Activated effector memory CD4-positive, alpha-beta T cell treated with anti-CD3 and anti-CD28 coated beads, Interleukin-2, amount 50 U/mL, for 16 hours (primary cell): ENCODE results near the gene AQP1.
A peak's percentile ranks its signal among the peaks of the same experiment; 100 is the strongest.

ENCODE experiments used
- DNase-seq: peaks from one replicate; pipeline ENCODE4 v3.0.0-alpha.2; 2020

The AQP1 gene

DNA sequence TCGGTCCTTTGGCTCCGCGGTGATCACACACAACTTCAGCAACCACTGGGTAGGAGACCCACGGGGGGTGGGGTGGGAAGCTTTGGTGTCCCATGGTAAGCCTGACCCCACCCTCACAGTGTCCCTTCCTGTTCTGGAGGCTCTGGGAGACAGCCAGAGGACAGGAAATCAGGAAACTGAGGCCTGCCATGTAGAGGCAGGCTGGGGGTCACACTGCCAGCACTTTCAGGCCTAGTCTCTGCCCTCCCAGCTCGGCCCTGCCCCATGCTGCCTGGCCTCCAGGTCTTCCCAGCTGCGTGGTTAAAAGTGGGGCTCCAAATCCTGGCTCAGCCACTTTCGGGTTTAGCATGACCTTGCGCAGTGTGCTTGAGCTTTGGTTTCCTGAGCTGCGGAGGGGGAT, 10.9 kb downstream of the AQP1 start:
- peak; percentile 51 for DNase-seq

DNA sequence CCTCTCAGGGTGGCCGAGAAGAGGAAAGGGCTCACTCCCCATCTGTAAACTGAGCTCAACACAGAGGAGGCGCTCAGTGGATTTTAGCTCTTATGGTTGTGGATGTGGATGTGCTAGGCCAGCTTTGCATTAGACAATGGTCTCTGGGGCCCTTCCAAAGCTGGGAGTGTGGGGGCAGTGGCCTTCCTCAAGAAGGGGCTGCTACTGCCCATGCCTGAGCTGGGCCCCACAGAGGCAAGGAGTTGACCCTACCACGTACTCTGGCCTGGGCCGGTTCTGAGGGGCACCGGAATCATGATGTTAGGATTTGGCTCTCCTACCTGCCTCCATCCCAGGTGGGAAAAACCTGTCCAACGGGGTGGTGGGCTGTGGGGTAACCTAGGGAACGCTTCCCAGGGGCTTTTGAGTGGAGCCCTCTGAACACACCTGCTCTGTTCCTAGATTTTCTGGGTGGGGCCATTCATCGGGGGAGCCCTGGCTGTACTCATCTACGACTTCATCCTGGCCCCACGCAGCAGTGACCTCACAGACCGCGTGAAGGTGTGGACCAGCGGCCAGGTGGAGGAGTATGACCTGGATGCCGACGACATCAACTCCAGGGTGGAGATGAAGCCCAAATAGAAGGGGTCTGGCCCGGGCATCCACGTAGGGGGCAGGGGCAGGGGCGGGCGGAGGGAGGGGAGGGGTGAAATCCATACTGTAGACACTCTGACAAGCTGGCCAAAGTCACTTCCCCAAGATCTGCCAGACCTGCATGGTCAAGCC, 11.5 kb downstream of the AQP1 start:
- peak; percentile 46 for DNase-seq

DNA sequence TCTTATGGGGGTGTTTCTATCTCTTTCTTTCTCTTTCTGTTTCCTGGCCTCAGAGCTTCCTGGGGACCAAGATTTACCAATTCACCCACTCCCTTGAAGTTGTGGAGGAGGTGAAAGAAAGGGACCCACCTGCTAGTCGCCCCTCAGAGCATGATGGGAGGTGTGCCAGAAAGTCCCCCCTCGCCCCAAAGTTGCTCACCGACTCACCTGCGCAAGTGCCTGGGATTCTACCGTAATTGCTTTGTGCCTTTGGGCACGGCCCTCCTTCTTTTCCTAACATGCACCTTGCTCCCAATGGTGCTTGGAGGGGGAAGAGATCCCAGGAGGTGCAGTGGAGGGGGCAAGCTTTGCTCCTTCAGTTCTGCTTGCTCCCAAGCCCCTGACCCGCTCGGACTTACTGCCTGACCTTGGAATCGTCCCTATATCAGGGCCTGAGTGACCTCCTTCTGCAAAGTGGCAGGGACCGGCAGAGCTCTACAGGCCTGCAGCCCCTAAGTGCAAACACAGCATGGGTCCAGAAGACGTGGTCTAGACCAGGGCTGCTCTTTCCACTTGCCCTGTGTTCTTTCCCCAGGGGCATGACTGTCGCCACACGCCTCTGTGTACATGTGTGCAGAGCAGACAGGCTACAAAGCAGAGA, 12.2 kb downstream of the AQP1 start:
- peak; percentile 36 for DNase-seq

DNA sequence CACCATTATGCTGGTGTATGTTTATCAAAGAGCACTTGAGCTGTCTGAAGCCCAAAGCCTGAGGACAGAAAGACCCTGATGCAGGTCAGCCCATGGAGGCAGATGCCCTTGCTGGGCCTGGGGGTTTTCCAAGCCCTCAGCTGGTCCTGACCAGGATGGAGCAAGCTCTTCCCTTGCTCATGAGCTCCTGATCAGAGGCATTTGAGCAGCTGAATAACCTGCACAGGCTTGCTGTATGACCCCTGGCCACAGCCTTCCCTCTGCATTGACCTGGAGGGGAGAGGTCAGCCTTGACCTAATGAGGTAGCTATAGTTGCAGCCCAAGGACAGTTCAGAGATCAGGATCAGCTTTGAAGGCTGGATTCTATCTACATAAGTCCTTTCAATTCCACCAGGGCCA, 13.0 kb downstream of the AQP1 start:
- peak; percentile 45 for DNase-seq

DNA sequence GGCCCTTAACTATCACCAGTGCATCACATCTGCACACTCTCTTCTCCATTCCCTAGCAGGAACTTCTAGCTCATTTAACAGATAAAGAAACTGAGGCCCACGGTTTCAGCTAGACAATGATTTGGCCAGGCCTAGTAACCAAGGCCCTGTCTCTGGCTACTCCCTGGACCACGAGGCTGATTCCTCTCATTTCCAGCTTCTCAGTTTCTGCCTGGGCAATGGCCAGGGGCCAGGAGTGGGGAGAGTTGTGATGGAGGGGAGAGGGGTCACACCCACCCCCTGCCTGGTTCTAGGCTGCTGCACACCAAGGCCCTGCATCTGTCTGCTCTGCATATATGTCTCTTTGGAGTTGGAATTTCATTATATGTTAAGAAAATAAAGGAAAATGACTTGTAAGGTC, 13.5 kb downstream of the AQP1 start:
- peak; percentile 19 for DNase-seq

DNA sequence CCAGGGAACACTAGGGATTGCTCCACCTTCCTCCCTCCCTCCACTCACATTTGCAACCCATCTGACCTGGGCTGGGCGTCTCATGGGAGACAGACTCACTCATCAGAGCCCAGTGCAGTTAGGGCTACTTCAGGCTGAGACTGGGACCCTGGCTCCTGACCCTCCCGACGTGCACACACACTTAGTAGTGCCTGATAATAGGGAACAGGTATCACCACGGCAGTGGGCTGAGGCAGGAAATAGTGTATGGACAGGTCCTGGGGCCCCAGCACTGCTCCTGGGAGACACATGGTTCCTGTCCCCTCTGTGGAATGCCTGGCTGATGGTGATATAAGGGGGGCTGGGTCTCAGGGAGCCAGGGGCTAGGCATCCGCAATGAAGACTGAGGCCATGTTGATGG, 14.3 kb downstream of the AQP1 start:
- peak; percentile 25 for DNase-seq

DNA sequence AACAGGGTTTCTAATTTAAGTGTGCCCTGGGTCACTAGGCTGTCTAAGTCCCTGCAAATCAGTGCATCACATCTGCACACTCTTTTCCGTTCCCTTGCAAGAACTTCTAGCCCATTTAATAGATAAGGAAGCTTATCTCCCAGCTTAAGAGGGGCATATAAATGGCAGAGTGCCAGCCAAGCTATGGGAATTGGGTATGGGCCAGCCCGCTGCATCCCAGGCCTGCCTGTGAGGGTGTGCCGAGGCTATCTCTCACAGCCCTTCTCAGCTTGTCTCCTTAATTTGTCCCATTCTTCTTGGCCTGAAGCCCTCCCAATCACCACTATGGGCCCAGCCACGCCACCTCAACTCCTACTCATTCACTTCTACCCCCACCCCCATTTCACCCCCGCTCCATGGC, 14.7 kb downstream of the AQP1 start:
- DNase-seq = peak; percentile 27

DNA sequence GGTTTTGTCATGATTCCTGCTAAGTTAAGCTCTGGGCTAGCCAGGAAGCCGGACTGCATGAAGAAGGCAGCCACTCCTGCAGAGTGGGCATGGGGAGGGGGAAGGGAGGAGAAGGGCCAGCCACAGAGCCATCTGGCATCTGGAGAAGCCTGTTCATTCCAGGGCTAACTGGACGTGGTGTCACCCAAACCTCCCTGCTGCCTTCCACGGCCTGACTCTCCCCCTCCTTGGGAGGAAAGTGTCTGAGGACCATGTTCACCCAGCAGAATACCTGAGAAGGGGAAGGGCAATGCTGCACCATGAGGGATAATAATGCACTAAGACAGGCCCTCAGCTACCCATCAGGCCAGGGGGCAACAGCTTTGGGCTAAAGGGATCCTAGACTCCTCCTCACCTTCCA, 15.4 kb downstream of the AQP1 start:
- DNase-seq = peak; percentile 28

DNA sequence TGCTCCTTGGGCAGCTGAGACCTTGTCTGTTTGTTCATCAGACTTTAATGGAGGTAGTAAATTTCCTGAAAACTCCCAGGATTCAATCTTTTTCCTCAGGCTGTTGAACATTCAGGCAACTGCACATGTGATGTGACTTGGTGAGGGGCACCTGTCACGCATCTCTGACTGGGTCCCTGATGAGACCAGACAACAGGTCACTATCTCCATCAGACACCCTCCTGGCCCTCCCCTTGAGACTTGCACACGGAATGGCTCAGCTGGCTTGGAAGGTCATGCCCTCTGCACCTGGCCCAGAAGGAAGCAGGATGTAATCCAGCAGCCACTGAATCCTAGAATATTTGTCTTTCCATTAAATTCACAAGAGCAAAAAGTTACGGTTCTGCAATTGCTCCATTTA, 15.9 kb downstream of the AQP1 start:
- peak; percentile 17 for DNase-seq

DNA sequence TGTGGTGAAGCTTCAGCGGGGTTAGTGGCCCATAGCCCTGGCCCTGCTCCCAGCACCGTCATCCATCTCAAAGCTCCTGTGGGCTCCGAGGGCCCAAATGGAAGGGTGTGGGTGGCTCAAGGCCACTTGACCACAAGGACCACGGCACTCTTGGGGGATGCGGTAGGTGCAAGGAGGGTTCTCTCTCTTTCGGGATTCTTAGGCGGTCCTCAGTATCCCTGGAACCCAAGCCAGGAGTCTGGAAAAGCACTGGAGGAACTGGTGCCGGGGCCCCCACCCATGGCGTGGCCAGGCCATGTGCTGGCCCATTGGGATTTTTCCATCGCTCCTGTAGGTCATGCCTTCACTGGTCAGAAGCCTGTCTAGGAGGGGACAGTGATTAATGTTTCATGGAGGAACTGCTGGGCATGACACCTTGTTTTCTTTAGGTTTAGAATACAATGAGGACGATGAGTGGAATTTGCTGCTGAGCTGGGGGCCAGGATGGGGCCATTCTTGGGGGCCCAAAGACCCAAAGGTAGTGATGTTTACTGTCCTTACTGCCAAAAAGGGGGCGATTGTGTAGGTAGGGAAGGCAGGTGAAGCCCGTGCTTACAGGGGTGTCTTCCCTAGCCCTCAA, 16.7 kb downstream of the AQP1 start:
- DNase-seq = peak; percentile 44

DNA sequence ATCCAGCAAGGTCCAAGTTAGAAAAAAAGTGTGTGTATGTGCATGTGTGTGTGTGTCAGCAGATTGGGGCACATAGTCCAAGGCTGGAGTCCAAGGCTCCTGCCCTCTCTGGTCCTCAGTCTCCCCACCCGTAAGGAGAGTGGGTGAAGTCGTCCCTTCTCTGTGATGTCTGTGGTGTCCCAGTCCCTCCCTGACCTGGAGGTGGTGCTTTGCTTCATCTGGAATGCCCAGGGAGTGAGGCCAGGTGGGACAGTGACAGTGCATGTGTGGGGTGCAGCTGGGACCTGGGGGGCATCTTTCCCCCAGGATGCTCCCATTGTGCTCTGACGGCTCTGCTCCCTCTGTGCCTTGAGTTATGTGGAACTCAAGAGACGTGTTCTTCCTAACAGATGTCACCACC, 18.0 kb downstream of the AQP1 start:
- DNase-seq = peak; percentile 34

DNA sequence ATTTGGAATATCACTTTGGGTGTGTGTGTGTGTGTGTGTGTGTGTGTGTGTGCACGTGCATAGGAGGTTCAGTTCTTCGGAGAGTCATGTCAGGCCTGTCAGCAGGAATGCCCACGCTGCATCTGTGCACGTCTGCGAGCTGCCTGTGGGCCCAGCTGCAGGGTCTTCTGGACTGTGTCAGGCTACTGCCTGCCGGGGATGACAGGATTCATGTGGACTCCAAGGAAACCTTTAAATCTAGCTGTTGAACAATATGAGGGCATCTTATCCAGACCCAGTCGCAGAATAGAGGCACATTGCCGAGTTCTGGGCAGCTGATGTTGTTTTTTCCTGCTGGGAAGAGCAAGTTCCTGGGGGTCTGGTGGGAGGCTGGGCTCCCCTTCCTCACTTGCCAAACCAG, 19.0 kb downstream of the AQP1 start:
- peak; percentile 39 for DNase-seq

DNA sequence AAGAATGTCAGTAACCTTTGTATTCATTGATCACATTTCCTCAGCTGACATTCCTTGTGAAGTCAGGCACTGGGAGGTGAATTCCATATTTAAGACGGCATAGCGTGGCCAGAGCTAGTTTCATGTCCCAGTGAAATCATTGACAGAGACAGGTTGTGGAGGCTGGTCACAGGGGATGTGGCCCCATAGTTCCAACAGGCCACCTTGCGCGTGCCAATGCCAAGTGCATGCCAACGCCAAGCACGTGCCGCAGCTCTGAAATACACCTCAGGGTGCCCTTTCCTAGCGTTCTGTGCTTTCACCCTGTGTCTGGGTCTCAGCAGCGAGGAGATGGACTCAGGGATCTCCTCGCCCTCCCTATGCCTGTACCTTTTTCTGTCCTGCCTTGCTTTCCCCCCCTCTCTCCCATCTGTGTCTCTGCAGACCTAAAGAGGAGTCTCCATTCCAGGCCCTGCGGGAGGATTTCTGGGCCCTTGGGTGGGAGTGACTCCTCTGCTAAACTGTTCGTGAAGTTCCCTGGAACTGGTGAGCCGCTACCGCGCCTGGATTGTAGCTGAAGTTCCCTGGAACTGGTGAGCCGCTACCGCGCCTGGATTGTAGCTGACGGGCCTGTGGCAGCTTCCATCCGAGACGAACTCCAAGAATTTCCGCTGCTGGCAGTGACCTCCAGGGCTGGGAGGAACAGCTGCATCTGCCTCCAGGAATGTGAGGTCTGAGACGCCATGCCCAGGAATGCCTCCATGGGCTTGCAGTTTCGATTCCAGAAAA, 19.7 kb downstream of the AQP1 start:
- peak; percentile 33 for DNase-seq

DNA sequence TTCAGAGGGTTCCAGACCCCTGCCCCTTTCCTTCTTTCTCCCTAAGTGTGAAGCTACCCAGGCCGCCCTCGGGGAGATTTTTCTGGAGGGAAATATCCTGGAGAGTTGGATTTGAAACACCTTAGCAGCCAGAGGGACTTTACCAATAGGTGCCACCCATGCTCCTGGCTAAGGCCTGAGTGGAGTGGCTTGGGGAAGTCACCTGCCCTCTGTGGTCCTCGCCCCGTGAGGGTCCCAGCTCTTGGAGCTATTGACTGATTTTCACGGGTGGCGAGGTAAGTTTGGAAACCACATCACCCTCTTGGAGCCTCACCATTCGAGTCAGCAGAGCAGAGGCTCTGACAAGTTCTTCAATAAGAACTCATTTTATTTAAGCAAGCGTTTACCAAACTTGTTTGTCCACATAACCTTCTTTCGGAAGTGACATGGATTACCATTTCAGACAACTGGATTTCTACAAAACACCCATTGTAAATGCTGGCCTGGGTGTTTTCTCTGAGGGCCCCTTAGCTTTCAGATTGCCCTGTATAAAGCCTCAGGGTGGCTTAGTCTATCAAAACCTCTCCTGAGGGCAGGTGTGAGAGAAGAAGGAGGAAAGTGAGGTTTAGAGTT, 20.4 kb downstream of the AQP1 start:
- peak; percentile 44 for DNase-seq

DNA sequence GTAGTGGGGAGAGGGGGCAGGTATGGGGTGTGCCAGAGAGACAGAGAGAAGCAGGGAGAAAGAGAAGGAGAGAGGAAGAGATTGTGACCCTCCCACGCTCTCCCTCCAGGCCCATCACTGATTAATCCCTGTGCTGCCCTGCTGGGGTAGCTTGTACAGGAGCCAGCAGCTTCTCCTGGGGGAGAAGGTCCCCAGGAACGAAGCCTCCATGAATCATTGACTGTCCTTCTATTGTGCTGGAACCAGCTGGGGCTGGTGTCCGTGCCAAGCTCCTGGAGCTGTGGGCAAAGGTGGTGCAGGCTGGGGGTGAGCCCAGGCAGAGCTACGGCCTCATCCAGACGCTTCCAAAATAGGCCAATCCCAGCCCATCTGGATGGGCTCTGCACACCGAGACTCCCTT, 20.9 kb downstream of the AQP1 start:
- peak; percentile 9 for DNase-seq

DNA sequence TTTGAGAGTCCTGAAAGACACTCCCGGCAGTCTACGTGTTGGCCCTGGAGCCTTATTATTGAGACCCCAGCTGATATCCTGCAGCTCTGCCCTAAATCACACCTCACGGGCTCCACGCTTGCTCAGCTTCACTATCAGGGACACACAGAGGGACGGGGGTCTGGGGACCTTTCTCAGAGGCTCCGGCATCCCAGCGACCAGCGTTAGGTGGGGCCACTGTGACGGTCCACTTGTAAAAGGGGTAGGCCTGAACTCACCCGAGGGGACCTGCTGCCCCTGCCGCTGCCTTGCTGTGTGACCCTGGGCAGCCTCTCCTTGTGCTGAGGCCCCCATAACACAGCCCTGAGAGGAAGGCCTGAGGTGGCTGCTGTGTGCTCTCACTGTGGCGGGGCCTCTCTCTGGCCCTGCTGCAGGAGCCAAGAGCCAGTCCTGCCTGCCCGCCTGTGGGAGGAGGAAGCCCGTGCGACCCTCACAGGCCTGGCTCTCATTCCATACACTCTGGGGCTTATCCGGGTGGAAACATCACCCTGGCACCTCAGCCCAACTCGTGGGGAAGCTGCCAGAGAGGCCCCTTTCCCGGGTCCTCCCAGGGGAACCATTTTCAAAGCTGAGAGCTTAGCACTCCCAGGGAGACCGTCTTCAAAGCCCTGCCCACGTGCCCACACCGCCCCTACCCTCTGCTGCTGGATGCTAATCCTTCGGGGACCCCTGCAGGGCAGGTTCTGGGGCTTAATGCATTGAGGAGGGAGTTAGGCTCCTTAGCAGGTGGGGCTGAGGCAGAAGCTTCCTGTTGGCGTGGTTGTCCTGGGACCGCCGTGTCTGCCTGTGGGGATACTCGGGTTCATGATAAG, 21.7 kb downstream of the AQP1 start:
- DNase-seq = peak; percentile 41

DNA sequence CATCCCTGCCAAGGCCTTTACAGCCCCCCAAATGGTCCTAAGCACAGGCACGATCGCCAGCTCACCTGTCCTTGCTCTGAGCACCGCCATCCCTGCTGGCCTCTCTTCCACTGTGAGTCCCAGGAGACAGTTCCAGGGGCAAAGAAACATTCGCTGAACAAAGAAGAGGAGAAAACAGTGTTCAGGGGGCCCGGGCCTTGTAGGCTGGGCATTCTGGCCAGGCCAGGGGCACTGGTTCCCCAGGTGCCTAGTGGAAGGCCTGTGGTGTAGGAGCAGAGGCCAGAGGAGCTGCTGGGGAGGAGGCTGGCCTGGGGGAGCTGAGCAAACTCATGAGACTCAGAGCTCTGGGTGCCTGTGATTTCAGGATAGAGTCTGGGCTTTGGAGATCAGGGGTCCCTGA, 22.6 kb downstream of the AQP1 start:
- no peak for DNase-seq

DNA sequence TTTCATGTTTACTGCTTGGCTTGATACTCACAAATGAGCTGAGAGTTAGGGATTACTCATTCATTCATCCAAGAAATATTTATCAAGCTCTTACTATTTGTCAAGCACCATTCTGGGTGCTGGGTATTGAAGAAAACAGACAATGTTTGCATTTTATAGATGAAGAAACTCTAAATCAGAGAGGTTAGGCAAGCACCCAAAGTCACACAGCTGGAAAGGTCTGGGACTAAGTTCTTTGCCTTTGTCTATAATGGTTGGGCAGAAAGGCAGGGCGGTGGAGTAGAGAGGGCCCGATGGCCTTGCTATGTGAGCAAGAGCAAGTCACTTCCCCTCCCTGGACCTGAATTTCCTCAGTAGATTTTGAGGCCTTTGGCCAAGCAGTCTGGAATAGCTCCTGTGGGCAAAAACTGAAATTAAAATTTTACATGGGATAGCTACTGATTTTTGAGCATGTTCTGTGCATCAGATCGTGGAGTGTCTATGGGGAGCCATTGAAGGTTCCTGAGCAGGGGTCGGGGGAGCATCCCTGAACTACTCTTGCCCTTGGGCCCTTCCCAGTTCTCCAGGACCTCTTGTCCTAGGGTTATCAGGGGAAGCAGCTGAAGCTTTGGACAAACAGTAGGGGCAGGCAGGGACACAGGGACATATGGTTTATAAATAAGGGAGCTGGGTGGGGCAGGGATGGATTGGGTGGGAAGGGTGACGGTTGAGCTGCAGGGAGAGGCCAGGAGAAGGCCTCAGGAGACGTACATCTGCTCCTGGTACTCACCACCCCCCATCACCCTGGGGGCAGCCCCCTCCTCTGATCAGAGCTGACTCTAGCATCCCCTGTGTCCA, 23.3 kb downstream of the AQP1 start:
- DNase-seq = no peak

DNA sequence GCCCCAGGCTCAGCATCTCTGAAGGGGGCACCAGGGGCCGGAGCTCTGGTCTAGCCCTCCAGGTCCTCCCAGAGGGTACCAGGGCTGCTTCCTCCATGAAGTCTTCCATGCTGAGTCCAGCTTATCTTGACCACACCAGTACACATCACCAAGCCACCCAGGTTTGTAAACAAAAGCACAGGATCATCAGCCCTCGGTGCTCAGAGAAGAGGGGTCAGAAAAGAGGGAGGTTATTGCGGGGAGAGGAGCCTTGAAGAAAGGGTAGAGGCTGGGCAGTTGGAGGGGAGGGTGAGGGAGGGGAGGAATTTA, 23.9 kb downstream of the AQP1 start:
- DNase-seq = no peak

DNA sequence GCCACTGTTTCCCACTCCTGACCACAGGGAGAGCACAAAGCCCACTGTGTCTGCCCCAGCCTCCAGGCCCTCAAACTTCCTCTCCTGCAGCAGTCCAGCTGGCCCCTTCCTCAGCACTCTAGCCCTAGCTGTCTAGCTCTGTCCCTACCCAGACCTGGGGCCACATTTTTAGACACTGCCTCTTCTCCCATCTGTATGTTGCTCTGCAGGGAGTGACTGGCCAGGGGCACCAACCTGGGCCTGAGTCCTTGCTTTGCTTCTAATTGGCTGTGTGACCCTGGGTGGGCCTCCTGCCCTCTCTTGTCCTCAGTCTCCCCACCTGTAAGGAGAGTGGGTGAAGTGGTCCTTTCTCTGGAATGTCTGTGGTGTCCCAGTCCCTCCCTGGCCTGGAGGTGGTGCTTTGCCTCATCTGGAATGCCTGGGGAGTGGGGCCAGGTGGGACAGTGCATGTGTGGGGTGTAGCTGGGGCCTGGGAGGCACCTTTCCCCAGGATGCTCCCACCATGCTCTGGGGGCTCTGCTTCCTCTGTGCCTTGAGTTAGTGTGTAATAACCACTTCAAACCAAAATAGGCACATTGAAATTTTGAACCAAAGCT, 25.1 kb downstream of the AQP1 start:
- no peak for DNase-seq

DNA sequence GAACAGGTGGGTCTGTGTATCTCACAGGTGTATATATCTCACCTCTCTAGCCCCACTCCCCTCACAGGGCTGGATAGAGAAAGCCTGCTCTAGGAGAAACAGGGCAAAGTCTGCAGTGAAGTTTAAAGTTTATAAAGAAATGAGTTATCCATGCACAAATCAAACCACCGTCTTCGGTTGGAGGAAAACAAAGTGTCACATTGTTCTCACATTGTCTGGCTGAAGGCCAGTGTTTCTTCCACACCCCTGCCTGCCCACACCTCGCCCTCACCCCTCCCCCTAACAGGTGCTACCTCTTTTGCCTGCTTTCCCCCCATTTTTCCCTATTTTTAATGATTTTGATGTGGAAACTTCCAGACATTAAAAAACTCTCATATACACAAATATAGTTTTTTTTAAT, 25.8 kb downstream of the AQP1 start:
- DNase-seq = no peak
